GM23338 (cell line): ENCODE data around the gene COMMD10. TPM values are rescaled to one million over a fixed set of nuclear protein-coding genes. Genes with fewer than 3 reads are reported as not detected.

Experiments used
- ATAC-seq: fragments of 200-7000 bp; cut with Tn5 transposase; 3 replicates; pipeline ENCODE4 v1.9.1; 2020
- DNase-seq: peaks from one replicate; pipeline ENCODE4 v3.0.0-alpha.2; 2015; ENCODE audit warnings: low spot score
- H2AFZ ChIP-seq: fragments of 200-600 bp; sonication (generic); 2 replicates; pipeline ENCODE4 v1.8.0; 2016; ENCODE audit warnings: antibody characterized with exemption, mild to moderate bottlenecking, moderate library complexity
- H3F3A ChIP-seq: fragments of 200-600 bp; sonication (generic); replicated peaks from 2 replicates; pipeline ENCODE4 v1.8.0; 2017; ENCODE audit warnings: antibody characterized with exemption, mixed run types, low read depth
- H3K27ac ChIP-seq: fragments of 200-600 bp; sonication (generic); 2 replicates; pipeline ENCODE4 v1.6.1; 2016; ENCODE audit warnings: low read depth
- H3K27me3 ChIP-seq: fragments of 200-600 bp; sonication (generic); 2 replicates; pipeline ENCODE4 v1.8.0; 2016; ENCODE audit warnings: mild to moderate bottlenecking, mixed run types, moderate library complexity; ENCODE audit not compliant: insufficient read depth
- H3K36me3 ChIP-seq: fragments of 200-600 bp; sonication (generic); 2 replicates; pipeline ENCODE4 v1.8.0; 2016; ENCODE audit warnings: mild to moderate bottlenecking; ENCODE audit not compliant: insufficient read depth
- H3K4me1 ChIP-seq: fragments of 200-600 bp; sonication (generic); 2 replicates; pipeline ENCODE4 v1.8.0; 2016; ENCODE audit warnings: mild to moderate bottlenecking, moderate library complexity; ENCODE audit not compliant: insufficient read depth
- H3K4me2 ChIP-seq: fragments of 200-600 bp; sonication (generic); 2 replicates; pipeline ENCODE4 v1.7.1; 2017; ENCODE audit warnings: mixed run types
- H3K4me3 ChIP-seq: fragments of 200-600 bp; sonication (generic); 2 replicates; pipeline ENCODE4 v1.6.1; 2016; ENCODE audit warnings: mixed run types
- H3K79me2 ChIP-seq: fragments of 200-600 bp; sonication (generic); replicated peaks from 2 replicates; pipeline ENCODE4 v1.8.0; 2017; ENCODE audit warnings: mild to moderate bottlenecking; ENCODE audit not compliant: insufficient read depth
- H3K9me2 ChIP-seq: fragments of 200-600 bp; sonication (generic); 2 replicates; pipeline ENCODE4 v1.8.0; 2017; ENCODE audit not compliant: insufficient read depth
- H4K20me1 ChIP-seq: fragments of 200-600 bp; sonication (generic); replicated peaks from 2 replicates; pipeline ENCODE4 v1.8.0; 2017; ENCODE audit warnings: mild to moderate bottlenecking; ENCODE audit not compliant: insufficient read depth
- H3K27ac Mint-ChIP-seq: 2 replicates; pipeline ENCODE4 v1.8.0; 2020; ENCODE audit warnings: inconsistent platforms, mild to moderate bottlenecking, moderate library complexity, mixed read lengths
- H3K27me3 Mint-ChIP-seq: 3 replicates; pipeline ENCODE4 v1.8.0; 2022; ENCODE audit warnings: low read depth, mild to moderate bottlenecking, moderate library complexity, mixed read lengths, inconsistent platforms; ENCODE audit not compliant: insufficient read depth, poor library complexity
- H3K36me3 Mint-ChIP-seq: 3 replicates; pipeline ENCODE4 v1.8.0; 2021; ENCODE audit warnings: low read depth, mild to moderate bottlenecking, inconsistent platforms, moderate library complexity, mixed read lengths
- H3K4me1 Mint-ChIP-seq: 3 replicates; pipeline ENCODE4 v1.8.0; 2020; ENCODE audit warnings: mild to moderate bottlenecking, inconsistent platforms, mixed read lengths
- H3K4me3 Mint-ChIP-seq: 3 replicates; pipeline ENCODE4 v1.8.0; 2021; ENCODE audit warnings: moderate library complexity, mild to moderate bottlenecking, inconsistent platforms, mixed read lengths
- H3K9me3 Mint-ChIP-seq: 3 replicates; pipeline ENCODE4 v1.8.0; 2020; ENCODE audit warnings: moderate library complexity, mild to moderate bottlenecking, inconsistent platforms, mixed read lengths
- CREB1 ChIP-seq: fragments of 250-450 bp; sonication (Bioruptor Pico); IDR thresholded peaks from 2 replicates; pipeline ENCODE4 v1.5.0; 2020; ENCODE audit warnings: low read depth, mild to moderate bottlenecking, moderate library complexity
- CTCF ChIP-seq, 2 experiments: fragments of 200-600 bp in 1 of 2; sonication (generic) in 1 of 2; conservative IDR thresholded peaks; 2 replicates each; pipeline versions ENCODE4 v1.5.1 to v1.6.1; 2016 to 2017; ENCODE audit warnings: antibody characterized with exemption in 2 of 2, low read depth in 2 of 2, mild to moderate bottlenecking in 2 of 2, moderate library complexity in 1 of 2
- EZH2 ChIP-seq: fragments of 200-600 bp; sonication (generic); IDR thresholded peaks from one replicate; pipeline ENCODE4 v1.8.0; 2017; ENCODE audit warnings: antibody characterized with exemption, mild to moderate bottlenecking, low read depth; ENCODE audit not compliant: unreplicated experiment
- REST ChIP-seq: IDR thresholded peaks from one replicate; pipeline ENCODE4 v1.6.1; 2018; ENCODE audit warnings: antibody characterized with exemption; ENCODE audit not compliant: unreplicated experiment
- ZNF114 ChIP-seq: fragments of 250-450 bp; sonication (Bioruptor Pico); IDR thresholded peaks from 2 replicates; pipeline ENCODE4 v1.5.0; 2020; ENCODE audit warnings: mild to moderate bottlenecking, moderate library complexity
- ZNF331 ChIP-seq: fragments of 250-450 bp; sonication (Bioruptor Pico); IDR thresholded peaks from 2 replicates; pipeline ENCODE4 v1.5.0; 2020; ENCODE audit warnings: low read depth, mild to moderate bottlenecking, moderate library complexity
- ZNF462 ChIP-seq: fragments of 250-450 bp; sonication (Bioruptor Pico); IDR thresholded peaks from 2 replicates; pipeline ENCODE4 v1.5.0; 2020; ENCODE audit warnings: mild to moderate bottlenecking, moderate library complexity
- polyA plus RNA-seq: library from polyadenylated mRNA; unstranded; fragments of >200 nt; fragmentation: Nextera tagmentation; extraction: Ambion mirVana; gene quantifications from 2 replicates; pipeline ENCODE4 v1.2.1, GENCODE V29; 2016
- total RNA-seq: library from RNA; depleted of rRNA; stranded (reverse); fragments of >200 nt; shearing (Covaris generic); gene quantifications from 2 replicates; pipeline ENCODE4 v1.2.3, GENCODE V29; 2014

COMMD10 gene
- total and polyA plus RNA-seq, 2 experiments from 2014 or later: 58.5 to 84.0 TPM

- TF ChIP-seq ZNF462 (no peak), ZNF114 (no peak), CREB1 (CRISPR knock-in tag) (no peak)
These were observed 164.8 kb downstream of the COMMD10 start (continued) for GRCh38 chr5:116249648-116250047.

GRCh38 chr5:116256717-116257116, 171.9 kb downstream of the COMMD10 start:
- Histone ChIP-seq H2AFZ (no peak overlapping the region), H3K4me3 (no peak overlapping the region), H3K4me2 (no peak overlapping the region), H3K79me2 (no peaks in the 10 kb centered on the region), H3K36me3 (no peaks in the 10 kb centered on the region), H4K20me1 (no peaks in the 10 kb centered on the region), H3K9me2 (no peaks in the 10 kb centered on the region), H3K27me3 (no peaks in the 10 kb centered on the region), H3K4me1 (peaks cover 12% of the 10 kb centered on the region; the same call in 1 of the 2 replicates), H3K27ac (no peak overlapping the region), H3F3A (no peaks in the 10 kb centered on the region)
- ATAC-seq (no peak), DNase-seq (no peak)
- Mint-ChIP-seq H3K4me3 (no peak overlapping the region), H3K27me3 (no peaks in the 10 kb centered on the region), H3K27ac (no peak overlapping the region), H3K36me3 (no peaks in the 10 kb centered on the region; the same call in 1 of the 3 replicates), H3K4me1 (peaks cover 7% of the 10 kb centered on the region; the same call in 2 of the 3 replicates), H3K9me3 (peaks cover 3% of the 10 kb centered on the region; the same call in 2 of the 3 replicates)
- TF ChIP-seq REST: no peak
- no peak for TF ChIP-seq ZNF331
- no peak for TF ChIP-seq CTCF (conservative IDR thresholded peaks at IDR 0.05; ENCODE audit: low read depth in 2 of 2)
- no peak for TF ChIP-seq EZH2
